Stimulated activated CD4-positive, alpha-beta T cell treated with anti-CD3 and anti-CD28 coated beads, TNF-alpha, amount 100 ng/mL, for 1 hour (primary cell): ENCODE data around the gene PCIF1.
"Not testable (repeated sequence)": the region's sequence is repeated elsewhere in the genome, so short reads cannot be mapped to it uniquely, and the experiment has no call there.

Experiments used
- DNase-seq, 3 donors: peaks; one replicate each; pipeline ENCODE4 v3.0.0-alpha.2; 2020; ENCODE audit warnings: low read depth in 3 of 3, low spot score in 1 of 3

PCIF1 gene

DNA sequence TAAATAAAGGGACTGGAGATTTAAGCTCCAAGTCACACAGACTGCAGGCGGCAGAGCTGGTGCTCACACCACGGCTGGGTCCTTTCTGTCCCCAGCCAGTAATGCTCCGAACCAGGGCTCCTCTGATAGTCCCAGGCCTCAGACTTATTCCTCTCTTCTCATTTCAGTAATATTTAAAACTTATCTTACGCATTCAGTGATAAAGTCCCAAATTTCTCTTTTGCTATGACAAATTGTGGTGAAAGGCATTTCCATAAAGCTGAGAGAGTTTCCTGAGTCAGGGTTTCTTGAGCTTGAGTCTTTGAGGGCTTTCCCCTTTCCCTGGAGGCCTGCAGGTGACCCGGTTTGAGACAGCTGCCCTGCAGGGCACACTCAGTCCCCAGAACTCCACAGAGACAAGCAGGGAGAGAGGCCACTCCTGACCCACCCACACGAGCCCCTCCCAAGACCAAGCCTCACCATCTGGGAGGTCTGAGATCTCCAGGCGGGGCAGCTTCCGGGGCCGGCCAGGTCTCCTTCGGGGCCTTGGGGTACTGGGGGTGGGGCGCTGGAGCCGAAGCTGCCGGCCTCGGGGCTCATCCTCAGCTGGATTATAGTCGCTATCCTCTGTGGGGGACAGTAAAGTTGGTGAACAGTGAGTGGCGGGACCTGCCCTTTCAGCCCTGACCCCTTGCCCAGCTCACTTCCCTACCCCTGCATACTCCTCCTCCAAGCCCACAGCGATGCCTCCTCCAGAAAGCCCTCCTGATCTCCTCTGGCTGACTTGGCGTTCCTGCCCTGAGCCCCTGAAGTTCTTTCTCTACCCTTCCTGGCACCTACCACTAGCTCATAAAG, 30.9 kb downstream of the PCIF1 start:
- DNase-seq, result no peak

DNA sequence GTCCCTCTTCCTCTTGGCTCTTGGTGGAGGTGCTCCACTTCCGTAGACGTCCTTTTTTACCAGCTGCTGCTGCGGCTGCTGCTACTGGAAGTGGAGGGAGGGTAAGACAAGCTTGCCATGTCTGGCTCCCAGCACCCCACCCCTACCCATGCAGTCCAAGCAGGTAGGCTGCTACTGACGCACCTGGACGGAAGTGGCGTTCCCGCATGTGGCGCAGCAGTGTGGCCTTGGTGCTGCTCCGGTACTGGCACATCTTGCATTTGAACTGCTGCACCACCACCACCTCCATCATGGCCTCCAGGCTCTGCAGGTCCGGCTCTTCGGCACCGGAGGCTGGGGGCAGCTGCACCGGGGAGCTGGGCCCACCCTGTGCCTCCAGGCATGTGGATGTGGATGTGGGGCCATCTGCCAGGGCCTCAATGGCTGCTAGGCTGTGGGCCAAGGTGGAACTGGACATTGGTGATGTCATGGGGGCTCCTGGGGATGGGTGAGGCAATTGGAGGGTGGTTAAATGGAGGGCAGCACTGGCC, 33.1 kb downstream of the PCIF1 start:
- no peak for DNase-seq

DNA sequence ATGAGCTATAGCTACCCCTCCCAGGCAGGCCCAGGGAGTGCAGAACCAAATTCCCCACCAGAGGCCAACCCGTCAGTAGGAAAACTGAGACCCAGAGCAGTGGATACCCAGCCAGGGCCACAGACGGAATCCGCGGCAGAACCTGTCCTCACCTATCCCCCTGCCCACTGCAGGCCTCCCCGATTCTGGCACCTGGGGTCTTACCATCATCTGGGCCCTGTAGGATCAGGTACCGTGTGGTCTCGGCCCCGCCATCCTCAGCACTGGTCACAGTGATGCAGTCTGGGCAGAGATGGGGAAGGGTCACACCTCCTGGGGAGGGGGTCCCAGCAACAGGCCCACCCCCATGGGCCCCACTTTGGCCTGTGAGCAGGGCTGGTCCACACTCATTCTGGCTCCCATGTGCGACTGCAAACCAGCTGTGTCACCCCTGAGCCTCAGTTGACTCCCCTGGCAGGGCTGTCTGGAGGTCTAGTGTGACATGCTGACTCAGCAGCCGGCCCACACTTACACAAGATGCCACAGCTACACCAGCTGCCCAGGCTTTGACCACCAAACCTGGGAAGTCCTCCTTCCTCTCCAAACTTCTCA, 33.7 kb downstream of the PCIF1 start:
- DNase-seq, result no peak

DNA sequence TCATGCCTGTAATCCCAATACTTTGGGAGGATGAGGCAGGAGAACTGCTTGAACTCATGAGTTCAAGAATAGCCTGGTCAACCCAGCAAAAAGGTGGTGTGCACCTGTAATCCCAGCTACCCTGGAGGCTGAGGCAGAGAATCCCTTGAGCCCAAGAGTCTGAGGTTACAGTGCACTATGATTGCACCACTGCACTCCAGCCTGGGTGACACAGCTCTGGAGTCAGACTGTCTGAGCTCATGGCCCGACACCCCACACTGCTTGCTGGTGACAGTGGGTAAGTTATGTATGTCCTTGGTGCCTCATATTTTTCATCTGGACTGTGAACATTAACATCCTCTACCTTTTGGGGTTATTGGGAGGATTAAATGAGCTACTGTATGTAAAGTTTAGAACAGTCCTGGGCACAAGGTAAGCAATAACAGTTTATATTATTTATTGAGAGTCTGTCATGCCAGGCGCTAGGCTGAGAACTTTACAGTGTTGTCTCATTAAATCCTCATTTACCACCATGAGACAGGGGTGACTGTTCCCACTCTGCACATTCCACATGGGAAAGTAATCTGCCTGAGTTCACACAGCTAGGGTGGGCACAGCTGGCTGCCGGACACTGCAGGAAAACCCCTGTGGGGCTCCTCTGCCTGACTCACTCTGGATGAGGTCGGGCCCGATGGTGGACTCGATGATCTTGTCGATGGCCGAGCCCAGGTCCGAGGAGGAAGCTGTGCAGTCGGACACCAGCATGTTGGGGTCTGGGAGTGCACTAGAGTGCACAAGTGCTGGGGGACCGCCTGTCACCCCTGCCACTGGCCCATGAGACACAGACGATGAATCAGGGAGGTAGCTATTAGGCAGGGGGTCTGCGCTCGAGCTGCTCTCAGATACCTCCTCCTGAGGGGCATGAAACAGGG, 34.6 kb downstream of the PCIF1 start:
- DNase-seq, result no peak

DNA sequence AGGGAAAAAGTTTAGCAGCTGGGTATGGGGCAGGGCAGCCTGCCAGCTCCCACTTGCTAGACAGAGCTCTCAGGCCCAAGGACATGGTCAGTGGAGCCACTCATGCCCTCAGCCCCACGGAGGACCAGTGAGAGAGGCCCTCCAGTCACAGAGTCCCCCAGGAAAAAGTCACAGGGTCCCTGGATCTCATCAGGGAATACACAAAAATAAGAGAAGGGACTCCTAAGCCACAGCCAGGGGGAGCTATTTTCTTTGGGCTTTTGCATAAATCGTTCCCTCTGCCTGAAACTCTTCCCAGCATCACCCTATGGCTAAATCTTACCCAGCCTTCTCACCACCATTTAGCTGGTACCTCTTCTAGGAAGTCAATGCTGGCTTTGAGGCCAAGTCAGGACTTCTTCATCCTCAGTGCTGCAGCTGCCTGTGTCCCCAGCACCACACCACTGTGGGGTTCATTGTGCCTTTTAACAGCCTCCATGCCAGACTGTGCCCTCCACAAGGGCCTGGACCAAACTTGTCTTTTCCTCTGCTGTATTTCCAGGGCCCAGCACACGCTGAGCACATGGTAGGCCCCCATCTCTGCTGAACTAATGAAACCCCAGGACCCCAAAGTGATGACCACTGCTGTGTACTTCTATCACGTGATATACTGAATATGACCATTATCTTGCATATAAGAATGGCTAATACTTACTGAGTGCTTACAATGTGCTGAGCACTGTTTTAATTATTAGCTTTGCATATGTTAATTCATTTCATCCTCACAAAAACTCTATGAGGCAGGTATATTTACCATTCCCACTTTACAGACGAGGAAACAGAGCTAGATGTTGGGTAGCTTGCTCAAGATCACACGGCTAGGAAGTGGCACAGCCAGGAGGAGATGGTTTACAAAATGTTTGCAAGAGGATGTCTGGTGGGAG, 35.5 kb downstream of the PCIF1 start:
- DNase-seq, result no peak

DNA sequence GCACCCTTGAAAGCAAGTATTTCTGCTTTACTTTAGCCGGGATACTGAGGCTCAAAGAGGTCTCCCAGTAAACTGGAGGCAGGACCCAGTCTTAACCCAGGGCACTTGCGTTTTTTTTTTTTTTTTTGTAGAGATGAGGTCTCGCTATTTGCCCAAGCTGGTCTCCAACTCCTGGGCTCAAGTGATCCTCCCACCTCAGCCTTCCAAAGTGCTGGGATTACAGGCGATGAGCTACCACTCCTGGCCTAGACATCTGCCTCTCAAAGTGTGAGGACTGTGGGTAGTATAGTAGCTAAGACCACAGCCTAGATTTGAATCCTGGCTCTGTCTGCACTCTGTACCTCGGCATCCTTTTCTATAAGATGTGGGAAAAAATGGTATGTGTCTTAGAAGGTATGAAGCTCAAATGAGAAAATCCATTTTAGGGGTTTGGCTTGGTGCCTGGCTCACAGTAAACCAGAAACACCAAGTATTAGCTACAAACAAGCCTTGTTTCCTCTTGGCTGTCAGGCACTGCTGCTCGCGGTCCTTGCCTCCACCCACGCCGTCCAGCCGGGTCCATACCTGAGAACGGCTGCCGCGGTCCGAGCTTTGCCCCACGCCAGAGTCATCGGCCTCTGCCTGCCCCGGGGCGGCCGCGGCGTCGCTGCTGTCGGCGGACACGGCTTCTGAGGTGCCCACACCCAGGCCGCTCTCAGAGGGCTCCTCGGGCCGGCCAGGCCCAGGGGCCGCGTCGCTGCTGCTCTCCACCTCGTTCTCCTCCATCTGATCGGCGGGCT, 36.4 kb downstream of the PCIF1 start:
- DNase-seq, result no peak

DNA sequence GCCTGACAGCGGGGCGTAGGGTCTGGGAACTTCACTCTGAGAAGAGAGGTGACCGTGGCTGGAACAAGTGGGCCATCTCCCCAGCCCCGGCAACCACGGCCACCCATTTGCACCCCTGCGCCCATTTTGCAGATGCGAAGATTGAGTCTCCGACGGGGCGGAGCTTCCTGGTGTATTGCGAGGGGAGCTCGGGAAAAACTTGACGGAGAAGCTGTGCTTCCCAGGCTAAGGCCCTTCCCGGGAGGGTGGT, 36.9 kb downstream of the PCIF1 start:
- DNase-seq, result peak in 1 of 3 donors; percentile 21

DNA sequence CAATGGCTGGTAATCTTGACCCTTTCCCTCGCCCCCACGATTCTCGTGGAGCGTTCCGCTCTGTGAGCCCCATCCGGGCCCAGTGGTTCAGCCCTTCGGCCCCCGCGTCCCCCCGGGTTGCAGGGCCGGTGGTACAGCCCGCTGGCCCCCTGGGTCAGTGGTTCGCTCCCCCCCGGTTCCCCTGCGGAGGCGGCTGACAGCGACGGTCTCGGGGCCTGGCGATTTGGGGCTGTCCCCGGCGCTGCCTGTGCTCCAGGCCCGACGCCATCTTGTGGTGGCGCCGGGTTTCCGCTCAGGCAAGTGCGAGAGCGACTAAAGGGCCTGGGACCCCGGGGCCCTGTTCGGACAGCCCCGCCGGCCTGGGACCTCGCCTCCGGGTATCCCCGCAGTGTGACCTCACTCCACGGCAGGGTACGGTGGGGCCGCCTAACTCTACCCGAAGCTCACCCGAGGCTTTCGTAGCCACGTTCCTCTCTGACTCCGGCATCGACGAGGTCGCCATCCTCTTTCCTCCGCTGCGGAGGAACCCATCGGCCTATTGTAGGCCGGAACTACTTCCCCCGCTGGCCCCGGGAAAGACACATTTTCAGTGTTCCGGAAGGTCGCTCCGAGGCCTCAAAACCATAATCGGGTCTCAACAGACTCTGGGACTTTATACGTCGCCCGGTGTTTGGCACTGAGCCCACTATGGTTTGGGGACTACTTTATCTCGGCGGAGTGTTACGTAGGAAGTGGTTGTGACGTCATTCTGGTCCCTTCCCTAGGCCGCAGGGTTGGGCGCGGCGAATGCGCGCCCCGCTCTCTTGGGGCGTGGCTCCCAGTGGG, 37.4 kb downstream of the PCIF1 start, which contains the start of gene ZNF335:
ZNF335 (minus strand) TSS at position 529 of the 825 bp plus-strand sequence. CDS start 793 bp downstream, outside the sequence.
- peak; percentile 87 to 93 (median 92) for DNase-seq

DNA sequence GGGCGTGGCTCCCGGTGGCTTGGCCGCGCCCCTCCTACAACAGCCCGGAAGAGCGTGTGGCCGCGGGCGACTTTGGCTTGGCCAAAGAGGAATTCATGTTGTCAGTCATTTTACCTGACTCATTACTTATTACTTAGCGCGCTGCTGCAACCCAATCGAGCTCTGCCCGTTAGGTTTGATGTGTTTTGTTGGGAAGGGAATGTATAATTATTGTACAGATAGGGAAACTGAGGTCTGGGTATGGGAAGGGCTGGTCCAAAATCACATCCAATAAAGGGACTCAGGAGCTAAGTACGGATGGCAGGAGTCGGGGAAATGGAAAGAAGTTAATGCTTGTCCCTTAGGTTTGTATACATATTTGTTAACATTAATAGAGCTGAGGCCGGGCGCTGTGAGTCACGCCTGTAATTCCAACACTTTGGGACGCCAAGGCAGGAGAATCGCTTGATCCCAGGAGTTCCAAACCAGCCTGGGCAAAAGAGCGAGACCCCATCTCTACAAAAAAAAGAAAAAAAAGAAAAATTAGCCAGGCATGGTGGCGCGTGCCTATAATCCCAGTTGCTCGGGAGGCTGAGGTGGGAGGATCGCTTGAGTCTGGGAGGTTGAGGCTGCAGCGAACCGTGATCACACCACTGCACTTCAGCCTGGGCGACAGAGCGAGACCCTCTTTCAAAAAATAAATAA, 38.2 kb downstream of the PCIF1 start:
- no peak for DNase-seq

DNA sequence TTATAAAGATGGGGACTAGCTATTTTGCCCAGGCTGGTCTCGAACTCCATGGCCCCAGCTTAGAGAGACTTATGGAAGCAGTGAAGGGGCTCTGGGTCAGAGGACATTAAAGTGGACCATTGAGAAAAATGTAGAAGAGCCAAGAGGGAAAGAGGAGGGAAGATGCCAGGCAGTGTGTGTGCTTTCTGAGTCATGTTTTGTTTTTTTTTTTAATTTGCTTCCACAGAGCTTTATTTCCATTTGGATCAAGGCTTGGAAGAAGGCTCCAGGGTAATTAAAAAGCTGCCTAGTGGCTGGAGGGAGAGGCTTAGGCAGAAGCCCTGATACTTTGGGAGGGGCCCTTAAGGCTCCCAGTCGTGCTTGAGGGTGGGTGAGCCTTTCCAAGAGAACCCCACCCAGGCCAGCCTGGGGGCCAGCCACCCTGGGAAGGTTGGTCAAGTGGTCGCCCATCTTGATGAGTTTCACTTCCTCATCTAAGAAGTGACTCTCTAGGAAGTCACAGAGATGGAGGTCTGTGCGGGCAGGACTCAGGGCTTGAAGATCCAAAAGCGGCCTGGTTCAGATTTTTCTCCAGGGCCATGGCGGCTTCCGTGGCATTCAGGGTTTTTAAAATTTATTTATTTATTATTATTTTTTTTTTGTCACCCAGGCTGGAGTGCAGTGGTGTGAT, 40.5 kb downstream of the PCIF1 start:
- DNase-seq, result no peak

DNA sequence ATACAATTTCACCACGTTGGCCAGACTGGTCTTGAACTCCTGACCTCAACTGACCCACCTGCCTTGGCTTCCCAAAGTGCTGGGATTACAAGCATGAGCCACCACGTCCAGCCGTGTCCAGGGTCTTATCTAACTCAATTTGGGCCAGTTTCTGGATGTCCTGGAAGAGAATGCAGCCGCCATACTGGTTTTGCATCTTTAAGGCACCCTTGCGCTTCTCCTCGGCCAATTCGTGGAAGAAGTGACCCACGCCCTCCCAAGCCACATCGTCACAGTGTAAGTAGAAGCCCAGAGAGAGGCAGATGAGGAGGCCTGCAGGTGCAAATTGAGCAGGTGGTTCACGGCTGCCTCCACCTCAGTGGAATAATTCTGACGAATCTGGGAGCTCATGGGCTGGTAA, 41.2 kb downstream of the PCIF1 start:
- DNase-seq, result no peak

DNA sequence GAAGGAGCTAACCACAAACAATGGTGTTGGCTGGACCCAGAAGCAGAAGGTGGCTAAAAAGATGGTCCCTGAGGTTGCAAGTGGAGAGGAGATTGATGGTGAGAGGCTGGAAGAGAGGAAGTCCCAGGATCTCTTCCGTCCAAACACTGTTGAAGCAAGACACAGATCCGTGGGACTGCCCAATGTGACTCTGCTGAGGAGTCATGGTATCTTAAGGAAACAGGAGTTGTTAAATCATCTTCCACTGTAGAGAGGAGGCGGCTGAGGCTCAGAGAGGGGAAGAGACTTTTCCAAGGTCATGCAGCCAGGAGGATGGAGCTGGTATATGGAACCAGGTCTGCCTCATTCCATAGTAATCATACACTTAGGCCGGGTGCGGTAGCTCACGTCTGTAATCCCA, 41.6 kb downstream of the PCIF1 start:
- no peak for DNase-seq

DNA sequence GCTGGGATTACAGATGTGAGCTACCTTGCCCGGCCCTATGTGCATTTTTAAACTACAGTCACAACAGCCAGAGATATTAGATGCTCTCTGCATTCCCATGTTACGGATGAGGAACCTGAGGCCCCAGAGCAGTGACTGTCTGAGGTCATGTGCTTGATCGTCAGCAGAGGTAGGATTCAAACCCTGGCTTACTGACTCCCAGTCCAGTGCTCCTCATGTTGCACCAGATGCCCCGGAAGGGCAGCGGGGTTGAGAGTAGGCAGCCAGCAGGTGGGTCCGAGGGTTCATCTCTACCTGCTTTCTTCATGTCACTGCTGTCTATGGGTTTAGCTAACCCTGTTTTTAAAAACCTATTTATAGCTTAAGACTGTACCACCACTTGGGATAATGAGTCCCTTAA, 46.8 kb downstream of the PCIF1 start:
- DNase-seq, result no peak

DNA sequence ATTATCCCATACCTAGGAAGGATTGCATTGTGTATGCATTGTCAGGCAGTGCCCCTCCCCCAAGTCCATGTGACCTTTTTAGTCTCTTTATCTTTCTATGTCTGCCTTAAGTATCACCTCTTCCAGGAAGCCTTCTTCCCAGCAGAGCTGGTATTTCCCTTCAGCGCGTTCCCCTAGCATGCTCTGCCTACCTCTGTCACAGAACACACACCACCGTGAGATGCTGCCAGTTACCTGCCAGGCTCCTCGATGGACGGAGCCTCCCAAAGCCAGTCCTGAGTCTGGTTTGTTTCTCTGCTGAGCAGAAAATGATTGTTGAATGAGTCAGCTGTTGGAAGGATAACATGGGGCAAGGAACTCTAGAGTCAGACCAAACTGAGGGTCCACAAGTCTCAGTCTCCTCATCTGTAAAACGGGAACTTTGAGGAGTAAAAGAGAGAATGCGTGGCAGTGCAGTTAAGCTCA, 48.8 kb downstream of the PCIF1 start:
- no peak for DNase-seq

DNA sequence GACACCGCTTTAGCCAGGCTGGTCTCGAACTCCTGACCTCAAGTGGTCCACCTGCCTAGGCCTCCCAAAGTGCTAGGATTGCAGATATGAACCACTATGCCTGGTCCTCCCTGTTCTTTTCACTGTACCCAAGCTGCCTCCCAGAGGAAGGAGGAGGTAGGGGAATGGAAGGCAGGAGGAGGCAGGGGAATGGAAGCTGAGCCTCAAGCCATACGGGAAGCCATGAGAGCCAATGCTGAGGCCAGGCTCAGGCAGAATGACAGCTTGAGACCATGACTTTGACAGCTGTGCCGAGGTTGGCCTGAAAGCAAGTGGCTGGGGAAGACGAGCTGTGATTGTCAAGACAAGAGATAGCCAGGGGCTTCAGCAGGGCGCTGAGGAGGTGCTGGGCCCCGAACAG, 51.1 kb downstream of the PCIF1 start:
- DNase-seq, result no peak

DNA sequence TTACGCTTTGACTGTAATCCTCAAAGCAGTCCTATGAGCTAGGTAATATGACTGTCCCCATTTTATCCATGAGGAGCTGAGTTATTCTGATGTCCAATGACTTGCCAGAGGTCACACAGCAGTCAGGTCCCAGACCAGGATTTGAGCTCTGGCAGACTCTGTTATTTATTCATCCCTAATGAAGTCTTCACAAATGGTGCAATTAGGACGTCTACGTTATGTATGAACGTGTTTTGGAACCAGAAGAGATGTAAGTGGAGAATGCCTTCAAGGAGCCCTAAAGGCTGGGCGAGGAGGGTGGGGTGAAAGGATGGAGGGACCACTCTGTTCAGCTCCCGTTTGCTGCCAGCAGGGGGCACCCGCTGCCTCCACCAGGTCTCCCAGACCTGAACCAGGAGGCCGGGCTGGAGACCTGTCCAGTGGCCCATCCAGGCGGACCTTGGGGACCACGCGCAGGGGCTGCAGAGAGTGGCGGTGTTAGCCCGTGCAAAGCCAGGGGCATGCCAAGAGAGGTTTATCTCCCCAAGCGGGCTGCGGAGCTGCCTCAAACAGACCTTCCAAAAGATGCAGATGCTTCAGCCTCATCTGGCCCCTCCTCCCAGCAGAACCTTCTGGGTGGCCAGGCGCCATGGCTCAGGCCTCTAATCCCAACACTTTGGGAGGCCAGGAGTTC, 52.8 kb downstream of the PCIF1 start:
- peak; percentile 40 to 70 (median 47) for DNase-seq

DNA sequence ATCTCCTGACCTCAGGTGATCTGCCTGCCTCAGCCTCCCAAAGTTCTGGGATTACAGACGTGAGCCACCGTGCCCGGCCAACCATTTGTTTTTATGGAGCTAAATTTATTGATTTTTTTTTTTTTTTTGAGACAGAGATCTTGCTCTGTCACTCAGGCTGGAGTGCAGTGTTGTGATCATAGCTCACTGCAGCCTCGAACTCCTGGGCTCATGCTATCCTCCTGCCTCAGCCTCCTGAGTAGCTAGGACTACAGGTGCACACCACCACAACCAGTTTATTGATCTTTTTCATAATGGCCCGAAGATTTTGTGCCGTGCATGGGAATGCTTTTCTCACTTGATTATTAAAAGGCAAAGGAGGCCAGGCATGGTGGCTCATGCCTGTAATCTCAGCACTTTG, 54.3 kb downstream of the PCIF1 start:
- DNase-seq, result not testable (repeated sequence)
